ENCODE results near the gene RGP1.

RGP1 gene

GRCh38 chr9:35723908-35724307, 25.2 kb upstream of the RGP1 start:
- Histone ChIP-seq H3K27ac (ENCODE audit: low read length) (no peak overlapping the region), H3K4me1 (ENCODE audit: control insufficient read depth in 1 of 2, insufficient read depth in 2 of 2, low read length in 2 of 2) (peaks cover 20 to 27% of the 10 kb centered on the region in 2 donors)

GRCh38 chr9:35725362-35725761, 23.7 kb upstream of the RGP1 start:
- H3K27ac ChIP-seq (ENCODE audit: low read length), result no peak overlapping the region
- H3K27me3 ChIP-seq (ENCODE audit: low read depth, low read length), result no peaks in the 10 kb centered on the region
- peaks cover 29 to 42% of the 10 kb centered on the region in 2 donors for H3K4me1 ChIP-seq (ENCODE audit: control insufficient read depth in 1 of 2, insufficient read depth in 2 of 2, low read length in 2 of 2)
- no peaks in the 10 kb centered on the region for H3K9me3 ChIP-seq (ENCODE audit: control insufficient read depth in 1 of 2, low read length in 2 of 2)
- peaks cover 48 to 58% of the 10 kb centered on the region in 2 donors for H3K36me3 ChIP-seq (ENCODE audit: control insufficient read depth in 1 of 2, insufficient read depth in 2 of 2, low read length in 2 of 2)
- H3K4me3 ChIP-seq (ENCODE audit: low read depth in 1 of 2, low read length in 2 of 2), result no peak overlapping the region

More at GRCh38 chr9:35723908-35724307, 25.2 kb upstream of the RGP1 start:
- H3K4me3 ChIP-seq (ENCODE audit: low read depth in 1 of 2, low read length in 2 of 2), result no peak overlapping the region
- peaks cover 63 to 73% of the 10 kb centered on the region in 2 donors for H3K36me3 ChIP-seq (ENCODE audit: control insufficient read depth in 1 of 2, insufficient read depth in 2 of 2, low read length in 2 of 2)
- no peaks in the 10 kb centered on the region for H3K9me3 ChIP-seq (ENCODE audit: control insufficient read depth in 1 of 2, low read length in 2 of 2)
- H3K27me3 ChIP-seq (ENCODE audit: low read depth, low read length), result no peaks in the 10 kb centered on the region

- Histone ChIP-seq H3K36me3 (ENCODE audit: control insufficient read depth in 1 of 2, insufficient read depth in 2 of 2, low read length in 2 of 2) (peaks cover 32 to 43% of the 10 kb centered on the region in 2 donors), H3K4me1 (ENCODE audit: control insufficient read depth in 1 of 2, insufficient read depth in 2 of 2, low read length in 2 of 2) (peaks cover 35 to 48% of the 10 kb centered on the region in 2 donors), H3K9me3 (ENCODE audit: control insufficient read depth in 1 of 2, low read length in 2 of 2) (no peaks in the 10 kb centered on the region), H3K27ac (ENCODE audit: low read length) (peak overlapping the region; percentile 97), H3K27me3 (ENCODE audit: low read depth, low read length) (no peaks in the 10 kb centered on the region), H3K4me3 (ENCODE audit: low read depth in 1 of 2, low read length in 2 of 2) (peak overlapping the region; percentile 77 to 90)
Measured at GRCh38 chr9:35726931-35727330, 22.2 kb upstream of the RGP1 start.

- Histone ChIP-seq H3K4me3 (ENCODE audit: low read depth in 1 of 2, low read length in 2 of 2) (peak overlapping the region; percentile 77 to 90), H3K27me3 (ENCODE audit: low read depth, low read length) (no peaks in the 10 kb centered on the region), H3K4me1 (ENCODE audit: control insufficient read depth in 1 of 2, insufficient read depth in 2 of 2, low read length in 2 of 2) (peaks cover 35 to 48% of the 10 kb centered on the region in 2 donors), H3K36me3 (ENCODE audit: control insufficient read depth in 1 of 2, insufficient read depth in 2 of 2, low read length in 2 of 2) (peaks cover 25 to 35% of the 10 kb centered on the region in 2 donors), H3K27ac (ENCODE audit: low read length) (peak overlapping the region; percentile 97), H3K9me3 (ENCODE audit: control insufficient read depth in 1 of 2, low read length in 2 of 2) (no peaks in the 10 kb centered on the region)
Measured at GRCh38 chr9:35727676-35728040, 21.4 kb upstream of the RGP1 start.

- H3K9me3 ChIP-seq (ENCODE audit: control insufficient read depth in 1 of 2, low read length in 2 of 2), result no peaks in the 10 kb centered on the region
- no peaks in the 10 kb centered on the region for H3K27me3 ChIP-seq (ENCODE audit: low read depth, low read length)
- H3K27ac ChIP-seq (ENCODE audit: low read length), result peak overlapping the region; percentile 97
- peak overlapping the region; percentile 77 to 90 for H3K4me3 ChIP-seq (ENCODE audit: low read depth in 1 of 2, low read length in 2 of 2)
- peaks cover 35 to 52% of the 10 kb centered on the region in 2 donors for H3K4me1 ChIP-seq (ENCODE audit: control insufficient read depth in 1 of 2, insufficient read depth in 2 of 2, low read length in 2 of 2)
- H3K36me3 ChIP-seq (ENCODE audit: control insufficient read depth in 1 of 2, insufficient read depth in 2 of 2, low read length in 2 of 2), result peaks cover 23 to 29% of the 10 kb centered on the region in 2 donors
Measured at GRCh38 chr9:35728041-35728971, 20.8 kb upstream of the RGP1 start.

GRCh38 chr9:35729101-35729500, 20.0 kb upstream of the RGP1 start:
- H3K27me3 ChIP-seq (ENCODE audit: low read depth, low read length), result no peaks in the 10 kb centered on the region
- H3K4me3 ChIP-seq (ENCODE audit: low read depth in 1 of 2, low read length in 2 of 2), result peak overlapping the region; percentile 77 to 90
- H3K9me3 ChIP-seq (ENCODE audit: control insufficient read depth in 1 of 2, low read length in 2 of 2), result no peaks in the 10 kb centered on the region
- H3K27ac ChIP-seq (ENCODE audit: low read length), result peak overlapping the region; percentile 97
- H3K4me1 ChIP-seq (ENCODE audit: control insufficient read depth in 1 of 2, insufficient read depth in 2 of 2, low read length in 2 of 2), result peaks cover 41 to 60% of the 10 kb centered on the region in 2 donors
- H3K36me3 ChIP-seq (ENCODE audit: control insufficient read depth in 1 of 2, insufficient read depth in 2 of 2, low read length in 2 of 2), result peaks cover 15 to 21% of the 10 kb centered on the region in 2 donors

GRCh38 chr9:35729700-35730485, 19.2 kb upstream of the RGP1 start:
- Histone ChIP-seq H3K27ac (ENCODE audit: low read length) (peak overlapping the region; percentile 97), H3K36me3 (ENCODE audit: control insufficient read depth in 1 of 2, insufficient read depth in 2 of 2, low read length in 2 of 2) (peaks cover 11 to 13% of the 10 kb centered on the region in 2 donors), H3K27me3 (ENCODE audit: low read depth, low read length) (no peaks in the 10 kb centered on the region), H3K4me3 (ENCODE audit: low read depth in 1 of 2, low read length in 2 of 2) (peak overlapping the region; percentile 77 to 90), H3K9me3 (ENCODE audit: control insufficient read depth in 1 of 2, low read length in 2 of 2) (no peaks in the 10 kb centered on the region), H3K4me1 (ENCODE audit: control insufficient read depth in 1 of 2, insufficient read depth in 2 of 2, low read length in 2 of 2) (peaks cover 41 to 63% of the 10 kb centered on the region in 2 donors)

GRCh38 chr9:35730486-35730854, 18.6 kb upstream of the RGP1 start:
- peaks cover 41 to 63% of the 10 kb centered on the region in 2 donors for H3K4me1 ChIP-seq (ENCODE audit: control insufficient read depth in 1 of 2, insufficient read depth in 2 of 2, low read length in 2 of 2)
- H3K27ac ChIP-seq (ENCODE audit: low read length), result peak overlapping the region; percentile 97

GRCh38 chr9:35731415-35732184, 17.5 kb upstream of the RGP1 start:
- H3K36me3 ChIP-seq (ENCODE audit: control insufficient read depth in 1 of 2, insufficient read depth in 2 of 2, low read length in 2 of 2), result peaks cover 21 to 22% of the 10 kb centered on the region in 2 donors
- peaks cover 41 to 58% of the 10 kb centered on the region in 2 donors for H3K4me1 ChIP-seq (ENCODE audit: control insufficient read depth in 1 of 2, insufficient read depth in 2 of 2, low read length in 2 of 2)
- H3K4me3 ChIP-seq (ENCODE audit: low read depth in 1 of 2, low read length in 2 of 2), result peak overlapping the region; percentile 77 to 90
- H3K27ac ChIP-seq (ENCODE audit: low read length), result peak overlapping the region; percentile 97
- no peaks in the 10 kb centered on the region for H3K27me3 ChIP-seq (ENCODE audit: low read depth, low read length)
- no peaks in the 10 kb centered on the region for H3K9me3 ChIP-seq (ENCODE audit: control insufficient read depth in 1 of 2, low read length in 2 of 2)

More at GRCh38 chr9:35730486-35730854, 18.6 kb upstream of the RGP1 start:
- Histone ChIP-seq H3K27me3 (ENCODE audit: low read depth, low read length) (no peaks in the 10 kb centered on the region), H3K9me3 (ENCODE audit: control insufficient read depth in 1 of 2, low read length in 2 of 2) (no peaks in the 10 kb centered on the region), H3K4me3 (ENCODE audit: low read depth in 1 of 2, low read length in 2 of 2) (peak overlapping the region; percentile 77 to 90), H3K36me3 (ENCODE audit: control insufficient read depth in 1 of 2, insufficient read depth in 2 of 2, low read length in 2 of 2) (peaks cover 11 to 12% of the 10 kb centered on the region in 2 donors)

- peak within 1 kb of the TSS; percentile 77 to 90 for H3K4me3 ChIP-seq (ENCODE audit: low read depth in 1 of 2, low read length in 2 of 2)
- H3K27me3 ChIP-seq (ENCODE audit: low read depth, low read length), result no peaks in the 10 kb centered on the region
- H3K27ac ChIP-seq (ENCODE audit: low read length), result peak within 1 kb of the TSS; percentile 97
- H3K9me3 ChIP-seq (ENCODE audit: control insufficient read depth in 1 of 2, low read length in 2 of 2), result no peaks in the 10 kb centered on the region
- H3K4me1 ChIP-seq (ENCODE audit: control insufficient read depth in 1 of 2, insufficient read depth in 2 of 2, low read length in 2 of 2), result peaks cover 34 to 52% of the 10 kb centered on the region in 2 donors
- peaks cover 28% of the 10 kb centered on the region in 2 donors for H3K36me3 ChIP-seq (ENCODE audit: control insufficient read depth in 1 of 2, insufficient read depth in 2 of 2, low read length in 2 of 2)
Measured at GRCh38 chr9:35732185-35732799, 16.8 kb upstream of the RGP1 start, which contains the start of the genes CREB3 and TLN1. TSS of gene CREB3 (plus strand) at chr9:35732666. CDS start at chr9:35732773, 107 bp downstream. TSS of gene TLN1 (minus strand) at chr9:35732195. CDS start at chr9:35725694, 6,501 bp downstream.
